Measurements from ENCODE around the gene TTLL11. TPM values are rescaled to one million over a fixed set of nuclear protein-coding genes. Genes with fewer than 3 reads are reported as not detected.

The TTLL11 gene
- total and polyA plus RNA-seq, 4 donors: 1.4 to 4.5 (median 3.6) TPM

- Histone ChIP-seq H3K36me3 (ENCODE audit: control insufficient read depth in 4 of 4, insufficient read depth in 3 of 4, low read depth in 1 of 4, low read length in 3 of 4) (no peaks in the 10 kb centered on the region), H3K9me3 (ENCODE audit: control insufficient read depth in 4 of 4, low read length in 3 of 4) (no peaks in the 10 kb centered on the region), H3K9ac (ENCODE audit: low read depth in 1 of 2, low read length in 2 of 2) (no peak overlapping the region), H3K4me3 (ENCODE audit: low read depth in 1 of 3, low read length in 3 of 3) (no peak overlapping the region), H3K4me1 (ENCODE audit: control insufficient read depth in 4 of 4, insufficient read depth in 4 of 4, low read length in 3 of 4) (peaks cover 0 to 1% (median under 1%) of the 10 kb centered on the region in 4 donors), H3K27ac (ENCODE audit: low read depth in 1 of 2, low read length in 2 of 2) (no peak overlapping the region), H3K27me3 (ENCODE audit: control insufficient read depth in 4 of 4, insufficient read depth in 4 of 4, low read length in 3 of 4) (no peaks in the 10 kb centered on the region)
- 81% methylated on average over 4 of the region's 4 CpGs for WGBS
- no peak for DNase-seq (ENCODE audit: low spot score)
- no peak for TF ChIP-seq RAD21 (IDR thresholded peaks at IDR 0.05)
- TF ChIP-seq HNF4G (IDR thresholded peaks at IDR 0.05): no peak
- no peak for TF ChIP-seq RXRA (IDR thresholded peaks at IDR 0.05)
- TF ChIP-seq TAF1 (conservative IDR thresholded peaks at IDR 0.05): no peak
- TF ChIP-seq GABPA (IDR thresholded peaks at IDR 0.05 in 1 of 2, conservative IDR thresholded peaks at IDR 0.05 in 1 of 2): no peak
- TF ChIP-seq JUND (IDR thresholded peaks at IDR 0.05): no peak
- TF ChIP-seq FOXA1 (IDR thresholded peaks at IDR 0.05): no peak
- no peak for TF ChIP-seq FOXA2 (IDR thresholded peaks at IDR 0.05)
- TF ChIP-seq, protein P1, sequence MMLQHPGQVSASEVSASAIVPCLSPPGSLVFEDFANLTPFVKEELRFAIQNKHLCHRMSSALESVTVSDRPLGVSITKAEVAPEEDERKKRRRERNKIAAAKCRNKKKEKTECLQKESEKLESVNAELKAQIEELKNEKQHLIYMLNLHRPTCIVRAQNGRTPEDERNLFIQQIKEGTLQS (IDR thresholded peaks at IDR 0.05): no peak
- no peak for TF ChIP-seq ZBTB33 (IDR thresholded peaks at IDR 0.05)
- TF ChIP-seq MAX (IDR thresholded peaks at IDR 0.05): no peak
These were observed 145.3 kb downstream of the TTLL11 start for GRCh38 chr9:121947775-121948174.

DNA sequence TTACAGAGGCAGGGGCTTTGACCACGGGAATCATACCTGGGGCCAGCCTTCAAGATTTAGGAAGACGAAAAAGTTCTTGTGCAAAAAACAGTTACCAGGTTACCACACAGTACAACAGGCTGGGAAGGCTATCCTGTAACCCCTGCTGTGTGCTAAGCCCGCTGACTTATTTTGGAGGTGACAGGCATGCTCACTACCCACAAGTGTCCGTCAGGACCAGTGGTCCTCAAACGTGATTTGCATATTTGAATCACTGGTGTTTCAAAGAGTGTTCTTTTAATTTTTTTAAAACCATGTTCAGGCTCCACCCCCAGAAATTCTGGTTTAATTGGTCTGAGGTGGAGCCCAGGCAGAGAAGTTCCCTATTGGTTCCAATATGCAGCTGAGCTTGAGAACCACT is 146.6 kb downstream of the TTLL11 start:
- no peaks in the 10 kb centered on the region for H3K9me3 ChIP-seq (ENCODE audit: control insufficient read depth in 4 of 4, low read length in 3 of 4)
- H3K4me1 ChIP-seq (ENCODE audit: control insufficient read depth in 4 of 4, insufficient read depth in 4 of 4, low read length in 3 of 4): peaks cover 0 to 8% (median under 1%) of the 10 kb centered on the region in 4 donors
- no peaks in the 10 kb centered on the region for H3K27me3 ChIP-seq (ENCODE audit: control insufficient read depth in 4 of 4, insufficient read depth in 4 of 4, low read length in 3 of 4)
- DNase-seq (ENCODE audit: low spot score): no peak
- H3K4me3 ChIP-seq (ENCODE audit: low read depth in 1 of 3, low read length in 3 of 3): no peak overlapping the region
- H3K9ac ChIP-seq (ENCODE audit: low read depth in 1 of 2, low read length in 2 of 2): no peak overlapping the region
- no peak for TF ChIP-seq REST (IDR thresholded peaks at IDR 0.05)
- TF ChIP-seq JUND (IDR thresholded peaks at IDR 0.05): no peak
- TF ChIP-seq MAX (IDR thresholded peaks at IDR 0.05): no peak
- TF ChIP-seq GABPA (IDR thresholded peaks at IDR 0.05 in 1 of 2, conservative IDR thresholded peaks at IDR 0.05 in 1 of 2): no peak
- TF ChIP-seq HNF4A (conservative IDR thresholded peaks at IDR 0.05): no peak
- TF ChIP-seq RAD21 (IDR thresholded peaks at IDR 0.05): no peak
- no peak for TF ChIP-seq ZBTB33 (IDR thresholded peaks at IDR 0.05)
- TF ChIP-seq, protein P1 (IDR thresholded peaks at IDR 0.05): no peak
- H3K36me3 ChIP-seq (ENCODE audit: control insufficient read depth in 4 of 4, insufficient read depth in 3 of 4, low read depth in 1 of 4, low read length in 3 of 4): no peaks in the 10 kb centered on the region
- H3K27ac ChIP-seq (ENCODE audit: low read depth in 1 of 2, low read length in 2 of 2): no peak overlapping the region
- 90% methylated on average over 5 of the region's 5 CpGs for WGBS
